ENCODE results near the gene RINL.

GRCh38 chr19:38905620-38906019 lies 27.5 kb upstream of the RINL start:
- no peak for TF ChIP-seq POLR2A (IDR thresholded peaks at IDR 0.05; ENCODE audit: low read depth)
- no peak for TF ChIP-seq EP300 (IDR thresholded peaks at IDR 0.05)

Measured in esophagus muscularis mucosa (tissue), 2 donors.